Caco-2 (cell line): ENCODE measurements around the gene NBPF4. TPM values are rescaled to one million over a fixed set of nuclear protein-coding genes. Genes with fewer than 3 reads are reported as not detected.

Source experiments
- BruUV-seq: library from RNA; stranded (reverse); fragments of 400-500 nt; replicated peaks from 2 replicates; lab custom pipeline; 2021; lab: Mats Ljungman, UMichigan
- CTCF ChIA-PET: fragments of 300-600 bp; sonication (Branson Sonifier 250); formaldehyde crosslinking; loops from one replicate; lab custom pipeline; 2022; ENCODE audit warnings: antibody characterized with exemption; lab: Charles Lee
- POLR2A ChIA-PET: fragments of 300-600 bp; sonication (Branson Sonifier 250); formaldehyde crosslinking; loops from one replicate; lab custom pipeline; 2022; ENCODE audit warnings: antibody characterized with exemption; lab: Charles Lee
- DNase-seq, 2 experiments: peaks; one replicate each; pipeline versions ENCODE4 v3.0.0 to v3.0.0-alpha.2; 2020 to 2022
- H3K27me3 ChIP-seq: replicated peaks from 2 replicates; pipeline ENCODE4 v1.6.0; 2011; ENCODE audit warnings: low read length; ENCODE audit not compliant: control insufficient read depth, insufficient read depth
- H3K36me3 ChIP-seq: 2 replicates; pipeline ENCODE4 v1.5.1; 2011; ENCODE audit warnings: low read length; ENCODE audit not compliant: control insufficient read depth, insufficient read depth
- H3K4me1 ChIP-seq: fragments of 250-450 bp; sonication (Bioruptor Pico); 2 replicates; pipeline ENCODE4 v1.5.1; 2020; ENCODE audit warnings: mild to moderate bottlenecking
- H3K4me3 ChIP-seq: 2 replicates; pipeline ENCODE4 v1.5.1; 2011; ENCODE audit warnings: low read depth, mild to moderate bottlenecking, control low read depth, low read length
- H3K9me3 ChIP-seq: fragments of 250-450 bp; sonication (Bioruptor Pico); 2 replicates; pipeline ENCODE4 v1.5.1; 2020; ENCODE audit warnings: mild to moderate bottlenecking, moderate library complexity
- H3K27ac Mint-ChIP-seq: one replicate; pipeline ENCODE4 v1.8.0; 2022; ENCODE audit warnings: mixed read lengths; ENCODE audit not compliant: unreplicated experiment
- H3K27me3 Mint-ChIP-seq: one replicate; pipeline ENCODE4 v1.8.0; 2022; ENCODE audit warnings: mixed read lengths; ENCODE audit not compliant: insufficient read depth, unreplicated experiment
- H3K36me3 Mint-ChIP-seq: one replicate; pipeline ENCODE4 v1.8.0; 2022; ENCODE audit warnings: mild to moderate bottlenecking, mixed read lengths; ENCODE audit not compliant: insufficient read depth, unreplicated experiment
- H3K4me1 Mint-ChIP-seq: one replicate; pipeline ENCODE4 v1.8.0; 2022; ENCODE audit warnings: low read depth, mixed read lengths; ENCODE audit not compliant: unreplicated experiment
- H3K4me3 Mint-ChIP-seq: one replicate; pipeline ENCODE4 v1.8.0; 2022; ENCODE audit warnings: mild to moderate bottlenecking, moderate library complexity, mixed read lengths; ENCODE audit not compliant: unreplicated experiment
- H3K9me3 Mint-ChIP-seq: one replicate; pipeline ENCODE4 v1.8.0; 2022; ENCODE audit warnings: mixed read lengths; ENCODE audit not compliant: unreplicated experiment
- intact Hi-C: fragments of 100-400 bp; cut with micrococcal nuclease; formaldehyde crosslinking; loops from one replicate; pipeline ENCODE4 v1.10.0; 2022; ENCODE audit not compliant: unreplicated experiment
- total RNA-seq: library from RNA; stranded (reverse); gene quantifications from 2 replicates; pipeline ENCODE4 v1.2.3, GENCODE V29; 2022
- TF ChIP-seq, protein P1 (sequence below), 2 experiments: fragments of 200-600 bp in 1 of 2; IDR thresholded peaks; 1 replicate in 1 of 2; 2 replicates in 1 of 2; pipeline versions ENCODE4 v1.5.1 to v1.8.0; 2011 to 2022; ENCODE audit warnings: antibody characterized with exemption in 1 of 2, control low read depth in 1 of 2, inconsistent platforms in 1 of 2, low read depth in 1 of 2, low read length in 1 of 2, mild to moderate bottlenecking in 1 of 2, moderate library complexity in 1 of 2; ENCODE audit not compliant: insufficient read depth in 1 of 2, severe bottlenecking in 1 of 2, unreplicated experiment in 1 of 2

The NBPF4 gene
- total RNA-seq, 1 experiment from 2014 or later: 0.88 TPM

DNA sequence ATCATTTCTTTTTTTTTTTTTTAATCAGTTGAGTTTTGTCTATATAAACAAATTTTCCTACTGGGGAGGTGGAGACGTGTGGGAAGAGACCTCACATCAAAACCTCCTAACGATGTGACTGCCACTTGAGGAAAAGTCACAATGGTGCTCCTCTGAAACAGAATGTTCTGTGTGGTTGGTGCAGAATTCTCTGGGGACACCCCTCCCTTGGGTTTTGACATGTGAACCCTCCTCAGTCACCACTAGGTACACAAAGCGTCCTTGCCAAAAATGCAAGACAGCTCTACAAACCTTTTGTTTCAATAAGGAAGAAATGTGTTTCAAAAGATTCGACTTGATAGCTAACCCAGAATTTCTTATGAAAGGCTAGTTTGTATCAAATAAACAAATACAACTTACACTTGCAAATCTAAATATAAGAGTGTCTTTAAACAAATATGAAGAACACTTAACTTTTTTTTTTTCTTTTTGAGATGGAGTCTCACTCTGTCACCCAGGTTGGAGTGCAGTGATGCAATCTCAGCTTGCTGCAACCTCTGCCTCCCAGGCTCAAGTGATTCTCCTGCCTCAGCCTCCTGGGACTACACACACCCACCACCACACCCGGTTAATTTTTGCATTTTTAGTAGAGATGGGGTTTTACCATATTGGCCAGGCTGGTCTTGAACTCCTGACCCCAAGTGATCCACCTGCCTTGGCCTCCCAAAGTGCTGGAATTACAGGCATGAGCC lies 53.0 kb downstream of the NBPF4 start:
- Mint-ChIP-seq H3K36me3 (peaks cover 28% of the 10 kb centered on the region), H3K9me3 (peaks cover 9% of the 10 kb centered on the region), H3K4me1 (no peaks in the 10 kb centered on the region), H3K27me3 (no peaks in the 10 kb centered on the region), H3K27ac (no peak overlapping the region), H3K4me3 (no peak overlapping the region)
- no TSS peak for BruUV-seq
- intact Hi-C loops: no loop called here
- DNase-seq: no peak
- TF ChIP-seq, protein P1, sequence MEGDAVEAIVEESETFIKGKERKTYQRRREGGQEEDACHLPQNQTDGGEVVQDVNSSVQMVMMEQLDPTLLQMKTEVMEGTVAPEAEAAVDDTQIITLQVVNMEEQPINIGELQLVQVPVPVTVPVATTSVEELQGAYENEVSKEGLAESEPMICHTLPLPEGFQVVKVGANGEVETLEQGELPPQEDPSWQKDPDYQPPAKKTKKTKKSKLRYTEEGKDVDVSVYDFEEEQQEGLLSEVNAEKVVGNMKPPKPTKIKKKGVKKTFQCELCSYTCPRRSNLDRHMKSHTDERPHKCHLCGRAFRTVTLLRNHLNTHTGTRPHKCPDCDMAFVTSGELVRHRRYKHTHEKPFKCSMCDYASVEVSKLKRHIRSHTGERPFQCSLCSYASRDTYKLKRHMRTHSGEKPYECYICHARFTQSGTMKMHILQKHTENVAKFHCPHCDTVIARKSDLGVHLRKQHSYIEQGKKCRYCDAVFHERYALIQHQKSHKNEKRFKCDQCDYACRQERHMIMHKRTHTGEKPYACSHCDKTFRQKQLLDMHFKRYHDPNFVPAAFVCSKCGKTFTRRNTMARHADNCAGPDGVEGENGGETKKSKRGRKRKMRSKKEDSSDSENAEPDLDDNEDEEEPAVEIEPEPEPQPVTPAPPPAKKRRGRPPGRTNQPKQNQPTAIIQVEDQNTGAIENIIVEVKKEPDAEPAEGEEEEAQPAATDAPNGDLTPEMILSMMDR (IDR thresholded peaks at IDR 0.05; ENCODE audit: insufficient read depth in 1 of 2, low read depth in 1 of 2, low read length in 1 of 2, severe bottlenecking in 1 of 2, unreplicated experiment in 1 of 2): no peak
- H3K4me1 ChIP-seq: no peaks in the 10 kb centered on the region
- no peaks in the 10 kb centered on the region for H3K9me3 ChIP-seq
- POLR2A ChIA-PET: no interaction called here
- no peaks in the 10 kb centered on the region for H3K27me3 ChIP-seq
- CTCF ChIA-PET: no interaction called here
- H3K36me3 ChIP-seq: no peaks in the 10 kb centered on the region
- no peak overlapping the region for H3K4me3 ChIP-seq

DNA sequence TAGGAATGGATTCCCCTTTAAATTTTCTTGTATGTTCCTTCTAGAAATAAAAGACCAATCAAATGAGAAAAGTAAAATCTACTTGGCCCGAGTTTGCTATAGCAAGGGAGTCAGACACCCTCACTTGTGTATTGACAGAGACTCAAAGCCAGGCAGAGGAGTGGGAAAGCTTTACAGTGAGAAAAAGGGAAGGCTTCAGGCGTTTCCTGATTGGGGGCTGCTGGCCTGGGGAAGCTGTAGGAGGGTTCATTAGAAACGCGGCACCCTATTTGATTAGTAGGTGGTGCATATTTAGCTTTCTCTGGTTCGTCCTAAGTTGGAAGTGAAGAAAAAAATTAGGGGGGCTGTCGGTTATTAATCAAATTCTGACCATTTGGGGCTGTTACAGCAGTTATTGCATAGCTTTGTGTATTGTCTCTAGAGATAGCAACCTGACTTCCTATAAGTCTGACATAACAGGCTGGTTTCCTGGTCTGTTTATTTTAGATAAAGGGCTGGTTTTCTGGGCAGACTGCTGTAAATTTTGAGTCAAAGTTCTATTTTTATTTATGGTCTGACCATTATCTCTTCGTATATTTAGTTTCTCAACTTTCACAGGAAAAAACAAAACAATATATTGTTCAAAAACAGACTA lies 53.8 kb downstream of the NBPF4 start:
- no peaks in the 10 kb centered on the region for H3K4me1 Mint-ChIP-seq
- DNase-seq: no peak
- BruUV-seq: TSS peak; percentile 23
- ChIA-PET CTCF (no interaction called here), POLR2A (no interaction called here)
- no peak overlapping the region for H3K4me3 Mint-ChIP-seq
- peaks cover 6% of the 10 kb centered on the region for H3K9me3 Mint-ChIP-seq
- intact Hi-C loops: no loop called here
- no peaks in the 10 kb centered on the region for H3K9me3 ChIP-seq
- no peaks in the 10 kb centered on the region for H3K27me3 ChIP-seq
- no peaks in the 10 kb centered on the region for H3K36me3 ChIP-seq
- H3K27me3 Mint-ChIP-seq: no peaks in the 10 kb centered on the region
- H3K27ac Mint-ChIP-seq: no peak overlapping the region
- TF ChIP-seq, protein P1 (IDR thresholded peaks at IDR 0.05; ENCODE audit: insufficient read depth in 1 of 2, low read depth in 1 of 2, low read length in 1 of 2, severe bottlenecking in 1 of 2, unreplicated experiment in 1 of 2): no peak
- peaks cover 26% of the 10 kb centered on the region for H3K36me3 Mint-ChIP-seq
- no peaks in the 10 kb centered on the region for H3K4me1 ChIP-seq
- H3K4me3 ChIP-seq: no peak overlapping the region

DNA sequence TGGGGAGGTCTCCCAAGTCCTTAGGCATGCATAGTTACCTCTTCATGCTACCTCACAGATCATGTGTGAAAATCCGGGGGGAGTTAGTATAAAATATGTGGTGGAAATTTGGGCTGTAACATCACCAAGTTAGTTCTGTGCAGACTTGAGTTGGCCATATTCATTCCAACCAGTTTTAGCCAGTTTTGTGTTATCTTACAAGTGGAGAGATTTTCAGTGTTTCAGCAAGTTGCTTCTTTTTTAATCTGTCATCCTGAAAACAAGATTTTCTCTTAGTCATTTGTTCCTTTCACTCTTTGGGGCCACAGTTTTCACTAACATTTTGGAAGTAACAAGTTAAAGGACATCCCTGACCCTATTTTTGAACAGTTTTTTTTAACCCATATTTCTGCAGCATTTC lies 55.1 kb downstream of the NBPF4 start:
- TF ChIP-seq, protein P1 (IDR thresholded peaks at IDR 0.05; ENCODE audit: insufficient read depth in 1 of 2, low read depth in 1 of 2, low read length in 1 of 2, severe bottlenecking in 1 of 2, unreplicated experiment in 1 of 2): no peak
- CTCF ChIA-PET: no interaction called here
- POLR2A ChIA-PET: no interaction called here
- no peak for DNase-seq
- Histone ChIP-seq H3K36me3 (no peaks in the 10 kb centered on the region), H3K27me3 (no peaks in the 10 kb centered on the region), H3K9me3 (no peaks in the 10 kb centered on the region), H3K4me1 (no peaks in the 10 kb centered on the region), H3K4me3 (no peak overlapping the region)
- Mint-ChIP-seq H3K36me3 (peaks cover 19% of the 10 kb centered on the region), H3K4me1 (no peaks in the 10 kb centered on the region), H3K27me3 (no peaks in the 10 kb centered on the region), H3K27ac (no peak overlapping the region), H3K9me3 (no peaks in the 10 kb centered on the region), H3K4me3 (no peak overlapping the region)
- intact Hi-C loops: no loop called here
- no TSS peak for BruUV-seq
